Measurements from ENCODE around the gene SLC26A11.

DNA sequence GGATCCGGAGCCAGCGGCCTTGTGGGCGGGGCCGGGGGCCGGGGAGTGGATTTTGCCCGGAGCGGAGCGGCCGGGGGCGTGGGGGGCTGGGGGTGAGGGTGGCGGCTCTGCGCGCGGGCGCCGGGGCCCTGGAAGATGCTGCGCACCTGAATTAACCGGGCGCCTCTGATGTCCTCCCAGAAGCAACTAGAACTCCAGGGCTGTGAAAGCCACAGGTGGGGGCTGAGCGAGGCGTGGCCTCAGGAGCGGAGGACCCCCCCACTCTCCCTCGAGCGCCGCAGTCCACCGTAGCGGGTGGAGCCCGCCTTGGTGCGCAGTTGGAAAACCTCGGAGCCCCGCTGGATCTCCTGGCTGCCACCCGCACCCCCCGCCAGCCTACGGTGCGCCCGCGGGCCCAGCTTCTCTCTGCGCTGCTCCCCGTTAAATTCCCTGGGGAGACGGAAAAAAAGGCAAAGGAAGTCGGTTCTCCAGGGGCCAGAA, 549 bp downstream of the SLC26A11 start:
- TF ChIP-seq ZNF777 (CRISPR knock-in tag; IDR thresholded peaks at IDR 0.05): no peak
- no peak for TF ChIP-seq POLR2A (IDR thresholded peaks at IDR 0.05; ENCODE audit: insufficient read depth in 1 of 2, low read depth in 2 of 2, low read length in 2 of 2)
- TF ChIP-seq HNF4A (CRISPR knock-in tag; IDR thresholded peaks at IDR 0.05): no peak
- TF ChIP-seq RAD21 (CRISPR knock-in tag; IDR thresholded peaks at IDR 0.05): no peak
- TF ChIP-seq BRCA1 (CRISPR knock-in tag; IDR thresholded peaks at IDR 0.05): no peak
- TF ChIP-seq ZNF282 (IDR thresholded peaks at IDR 0.05; ENCODE audit: partially characterized antibody): no peak
- TF ChIP-seq ZBTB38 (CRISPR knock-in tag; IDR thresholded peaks at IDR 0.05): no peak
- TF ChIP-seq, protein P1, sequence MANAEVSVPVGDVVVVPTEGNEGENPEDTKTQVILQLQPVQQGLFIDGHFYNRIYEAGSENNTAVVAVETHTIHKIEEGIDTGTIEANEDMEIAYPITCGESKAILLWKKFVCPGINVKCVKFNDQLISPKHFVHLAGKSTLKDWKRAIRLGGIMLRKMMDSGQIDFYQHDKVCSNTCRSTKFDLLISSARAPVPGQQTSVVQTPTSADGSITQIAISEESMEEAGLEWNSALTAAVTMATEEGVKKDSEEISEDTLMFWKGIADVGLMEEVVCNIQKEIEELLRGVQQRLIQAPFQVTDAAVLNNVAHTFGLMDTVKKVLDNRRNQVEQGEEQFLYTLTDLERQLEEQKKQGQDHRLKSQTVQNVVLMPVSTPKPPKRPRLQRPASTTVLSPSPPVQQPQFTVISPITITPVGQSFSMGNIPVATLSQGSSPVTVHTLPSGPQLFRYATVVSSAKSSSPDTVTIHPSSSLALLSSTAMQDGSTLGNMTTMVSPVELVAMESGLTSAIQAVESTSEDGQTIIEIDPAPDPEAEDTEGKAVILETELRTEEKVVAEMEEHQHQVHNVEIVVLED (CRISPR knock-in tag; IDR thresholded peaks at IDR 0.05; ENCODE audit: borderline replicate concordance): no peak
- TF ChIP-seq ZFP41 (CRISPR knock-in tag; IDR thresholded peaks at IDR 0.05; ENCODE audit: borderline replicate concordance): no peak
- no peak for TF ChIP-seq CTCF (CRISPR knock-in tag; IDR thresholded peaks at IDR 0.05)
- TF ChIP-seq ZNF670 (CRISPR knock-in tag; IDR thresholded peaks at IDR 0.05; ENCODE audit: borderline replicate concordance): no peak
- no peak for TF ChIP-seq MYNN (CRISPR knock-in tag; IDR thresholded peaks at IDR 0.05; ENCODE audit: low read depth)
- TF ChIP-seq KDM6A (CRISPR knock-in tag; IDR thresholded peaks at IDR 0.05; ENCODE audit: low read depth): no peak
- no peak for TF ChIP-seq RBAK (CRISPR knock-in tag; IDR thresholded peaks at IDR 0.05)

All from HepG2 (cell line).